Measurements from ENCODE around the gene FCAR. TPM values are rescaled to one million over a fixed set of nuclear protein-coding genes. Genes with fewer than 3 reads are reported as not detected.

FCAR gene
- total RNA-seq, 1 experiment from 2014 or later = not detected

Other genes starting within 250 kb of the FCAR start
- gene LILRB1, start 243.8 kb upstream of the FCAR start, total RNA-seq (2014; rRNA removed; shearing (Covaris generic)) = not detected in 2 replicates
- not detected in 2 replicates for gene LILRB4, start 211.2 kb upstream of the FCAR start, total RNA-seq (2014; rRNA removed; shearing (Covaris generic))
- gene KIR3DL3, start 149.8 kb upstream of the FCAR start, total RNA-seq (2014; rRNA removed; shearing (Covaris generic)) = not detected in 2 replicates
- not detected in 2 replicates for gene KIR2DL3, start 135.7 kb upstream of the FCAR start, total RNA-seq (2014; rRNA removed; shearing (Covaris generic))
- not detected in 2 replicates for gene KIR2DL1, start 104.4 kb upstream of the FCAR start, total RNA-seq (2014; rRNA removed; shearing (Covaris generic))
- gene KIR2DL4, start 70.6 kb upstream of the FCAR start, total RNA-seq (2014; rRNA removed; shearing (Covaris generic)) = not detected in 2 replicates
- gene KIR3DL1, start 57.8 kb upstream of the FCAR start, total RNA-seq (2014; rRNA removed; shearing (Covaris generic)) = not detected in 2 replicates
- gene KIR2DS4, start 41.6 kb upstream of the FCAR start, total RNA-seq (2014; rRNA removed; shearing (Covaris generic)) = not detected in 2 replicates
- gene KIR3DL2, start 23.8 kb upstream of the FCAR start, total RNA-seq (2014; rRNA removed; shearing (Covaris generic)) = not detected in 2 replicates
- not detected in 2 replicates for gene NCR1, start 31.9 kb downstream of the FCAR start, total RNA-seq (2014; rRNA removed; shearing (Covaris generic))
- not detected in 2 replicates for gene NLRP7, start 73.3 kb downstream of the FCAR start, total RNA-seq (2014; rRNA removed; shearing (Covaris generic))
- not detected in 2 replicates for gene NLRP2, start 92.1 kb downstream of the FCAR start, total RNA-seq (2014; rRNA removed; shearing (Covaris generic))
- gene GP6, start 164.0 kb downstream of the FCAR start, total RNA-seq (2014; rRNA removed; shearing (Covaris generic)) = not detected in 2 replicates
- 2.8 and 5.3 TPM in 2 replicates for gene RDH13, start 188.9 kb downstream of the FCAR start, total RNA-seq (2014; rRNA removed; shearing (Covaris generic))
- gene EPS8L1, start 201.6 kb downstream of the FCAR start, total RNA-seq (2014; rRNA removed; shearing (Covaris generic)) = 1.7 and 2.5 TPM in 2 replicates
- 26.9 and 39.9 TPM in 2 replicates for gene PPP1R12C, start 243.4 kb downstream of the FCAR start, total RNA-seq (2014; rRNA removed; shearing (Covaris generic))